ENCODE results near the gene F5.

The F5 gene

GRCh38 chr1:169610108-169610507, 23.8 kb upstream of the F5 start:
- DNase-seq (ENCODE audit: insufficient read length) (no peak), FAIRE-seq (no peak)
- TF ChIP-seq POLR2AphosphoS5 (IDR thresholded peaks at IDR 0.05; ENCODE audit: low read depth, low read length): no peak
- TF ChIP-seq TAF1 (IDR thresholded peaks at IDR 0.05; ENCODE audit: borderline replicate concordance, low read depth, low read length): no peak

GRCh38 chr1:169608226-169608625, 21.9 kb upstream of the F5 start:
- TF ChIP-seq TAF1 (IDR thresholded peaks at IDR 0.05; ENCODE audit: borderline replicate concordance, low read depth, low read length) (no peak), POLR2AphosphoS5 (IDR thresholded peaks at IDR 0.05; ENCODE audit: low read depth, low read length) (no peak), POLR2A (IDR thresholded peaks at IDR 0.05; ENCODE audit: low read depth, low read length) (no peak)
- FAIRE-seq: no peak
- DNase-seq (ENCODE audit: insufficient read length): no peak

- DNase-seq (ENCODE audit: insufficient read length): no peak
- peak; percentile 58 for FAIRE-seq
- TF ChIP-seq POLR2A (IDR thresholded peaks at IDR 0.05; ENCODE audit: low read depth, low read length) (no peak), TAF1 (IDR thresholded peaks at IDR 0.05; ENCODE audit: borderline replicate concordance, low read depth, low read length) (no peak), POLR2AphosphoS5 (IDR thresholded peaks at IDR 0.05; ENCODE audit: low read depth, low read length) (no peak)
These were observed 18.7 kb upstream of the F5 start for GRCh38 chr1:169604781-169605560.

GRCh38 chr1:169601096-169601881, 15.0 kb upstream of the F5 start:
- FAIRE-seq (peak; percentile 50), DNase-seq (ENCODE audit: insufficient read length) (no peak)
- TF ChIP-seq POLR2AphosphoS5 (IDR thresholded peaks at IDR 0.05; ENCODE audit: low read depth, low read length) (no peak), POLR2A (IDR thresholded peaks at IDR 0.05; ENCODE audit: low read depth, low read length) (no peak), TAF1 (IDR thresholded peaks at IDR 0.05; ENCODE audit: borderline replicate concordance, low read depth, low read length) (no peak)

- no peak for DNase-seq (ENCODE audit: insufficient read length)
- peak; percentile 60 for FAIRE-seq
- TF ChIP-seq POLR2AphosphoS5 (IDR thresholded peaks at IDR 0.05; ENCODE audit: low read depth, low read length) (no peak), POLR2A (IDR thresholded peaks at IDR 0.05; ENCODE audit: low read depth, low read length) (no peak), TAF1 (IDR thresholded peaks at IDR 0.05; ENCODE audit: borderline replicate concordance, low read depth, low read length) (no peak)
These were observed 9.8 kb upstream of the F5 start for GRCh38 chr1:169595764-169596711.

- DNase-seq (ENCODE audit: insufficient read length): no peak
- TF ChIP-seq TAF1 (IDR thresholded peaks at IDR 0.05; ENCODE audit: borderline replicate concordance, low read depth, low read length) (no peak), POLR2AphosphoS5 (IDR thresholded peaks at IDR 0.05; ENCODE audit: low read depth, low read length) (no peak), POLR2A (IDR thresholded peaks at IDR 0.05; ENCODE audit: low read depth, low read length) (no peak)
- FAIRE-seq: peak; percentile 84
These were observed 8.1 kb upstream of the F5 start for GRCh38 chr1:169594391-169594790.

- DNase-seq (ENCODE audit: insufficient read length): no peak
- no peak for FAIRE-seq
- TF ChIP-seq POLR2A (IDR thresholded peaks at IDR 0.05; ENCODE audit: low read depth, low read length): no peak
- no peak for TF ChIP-seq POLR2AphosphoS5 (IDR thresholded peaks at IDR 0.05; ENCODE audit: low read depth, low read length)
- no peak for TF ChIP-seq TAF1 (IDR thresholded peaks at IDR 0.05; ENCODE audit: borderline replicate concordance, low read depth, low read length)
These were observed 4.7 kb upstream of the F5 start for GRCh38 chr1:169590932-169591331.

- DNase-seq (ENCODE audit: insufficient read length) (no peak), FAIRE-seq (no peak)
- TF ChIP-seq POLR2A (IDR thresholded peaks at IDR 0.05; ENCODE audit: low read depth, low read length) (no peak), POLR2AphosphoS5 (IDR thresholded peaks at IDR 0.05; ENCODE audit: low read depth, low read length) (no peak), TAF1 (IDR thresholded peaks at IDR 0.05; ENCODE audit: borderline replicate concordance, low read depth, low read length) (no peak)
These were observed 2.7 kb upstream of the F5 start for GRCh38 chr1:169588785-169589485.

GRCh38 chr1:169588112-169588511, 1.8 kb upstream of the F5 start:
- FAIRE-seq (no peak), DNase-seq (ENCODE audit: insufficient read length) (no peak)
- no peak for TF ChIP-seq TAF1 (IDR thresholded peaks at IDR 0.05; ENCODE audit: borderline replicate concordance, low read depth, low read length)

- FAIRE-seq (no peak), DNase-seq (ENCODE audit: insufficient read length) (no peak)
- TF ChIP-seq POLR2A (IDR thresholded peaks at IDR 0.05; ENCODE audit: low read depth, low read length) (no peak), TAF1 (IDR thresholded peaks at IDR 0.05; ENCODE audit: borderline replicate concordance, low read depth, low read length) (no peak), POLR2AphosphoS5 (IDR thresholded peaks at IDR 0.05; ENCODE audit: low read depth, low read length) (no peak)
These were observed 250 bp downstream of the F5 start for GRCh38 chr1:169586067-169586394.

- FAIRE-seq (no peak), DNase-seq (ENCODE audit: insufficient read length) (no peak)
- TF ChIP-seq POLR2AphosphoS5 (IDR thresholded peaks at IDR 0.05; ENCODE audit: low read depth, low read length): no peak
- TF ChIP-seq TAF1 (IDR thresholded peaks at IDR 0.05; ENCODE audit: borderline replicate concordance, low read depth, low read length): no peak
These were observed 1.1 kb downstream of the F5 start for GRCh38 chr1:169585181-169585580.
